Measurements from ENCODE around the gene PANK4.

PANK4 gene

GRCh38 chr1:2497891-2498290 lies 28.5 kb downstream of the PANK4 start:
- DNase-seq (ENCODE audit: low read depth in 2 of 2): no peak

- no peak for DNase-seq (ENCODE audit: low read depth in 2 of 2)
Observed at GRCh38 chr1:2496746-2497145, 29.6 kb downstream of the PANK4 start.

- DNase-seq (ENCODE audit: low read depth in 2 of 2): no peak
Observed at GRCh38 chr1:2496087-2496622, 30.2 kb downstream of the PANK4 start.

- DNase-seq (ENCODE audit: low read depth in 2 of 2): no peak
Observed at GRCh38 chr1:2495546-2495945, 30.9 kb downstream of the PANK4 start.

GRCh38 chr1:2495026-2495425 lies 31.4 kb downstream of the PANK4 start:
- DNase-seq (ENCODE audit: low read depth in 2 of 2): no peak

GRCh38 chr1:2494323-2494693 lies 32.1 kb downstream of the PANK4 start:
- DNase-seq (ENCODE audit: low read depth in 2 of 2): no peak

- DNase-seq (ENCODE audit: low read depth in 2 of 2): no peak
Observed at GRCh38 chr1:2493691-2494322, 32.6 kb downstream of the PANK4 start.

- DNase-seq (ENCODE audit: low read depth in 2 of 2): no peak
Observed at GRCh38 chr1:2493218-2493617, 33.2 kb downstream of the PANK4 start.

GRCh38 chr1:2492091-2492490 lies 34.3 kb downstream of the PANK4 start:
- DNase-seq (ENCODE audit: low read depth in 2 of 2): no peak

- no peak for DNase-seq (ENCODE audit: low read depth in 2 of 2)
Observed at GRCh38 chr1:2489615-2490014, 36.8 kb downstream of the PANK4 start.

GRCh38 chr1:2488688-2489087 lies 37.7 kb downstream of the PANK4 start:
- DNase-seq (ENCODE audit: low read depth in 2 of 2): no peak

- no peak for DNase-seq (ENCODE audit: low read depth in 2 of 2)
Observed at GRCh38 chr1:2486558-2486957, 39.8 kb downstream of the PANK4 start.

GRCh38 chr1:2486041-2486440 lies 40.4 kb downstream of the PANK4 start:
- no peak for DNase-seq (ENCODE audit: low read depth in 2 of 2)

GRCh38 chr1:2483970-2484369 lies 42.4 kb downstream of the PANK4 start:
- DNase-seq (ENCODE audit: low read depth in 2 of 2): no peak

- no peak for DNase-seq (ENCODE audit: low read depth in 2 of 2)
Observed at GRCh38 chr1:2483026-2483425, 43.4 kb downstream of the PANK4 start.

- no peak for DNase-seq (ENCODE audit: low read depth in 2 of 2)
Observed at GRCh38 chr1:2482588-2482987, 43.8 kb downstream of the PANK4 start.

GRCh38 chr1:2481885-2482284 lies 44.5 kb downstream of the PANK4 start:
- no peak for DNase-seq (ENCODE audit: low read depth in 2 of 2)

GRCh38 chr1:2480986-2481364 lies 45.4 kb downstream of the PANK4 start:
- DNase-seq (ENCODE audit: low read depth in 2 of 2): no peak

GRCh38 chr1:2480236-2480985 lies 46.0 kb downstream of the PANK4 start:
- no peak for DNase-seq (ENCODE audit: low read depth in 2 of 2)

- DNase-seq (ENCODE audit: low read depth in 2 of 2): no peak
Observed at GRCh38 chr1:2479618-2480017, 46.8 kb downstream of the PANK4 start.

- no peak for DNase-seq (ENCODE audit: low read depth in 2 of 2)
Observed at GRCh38 chr1:2479186-2479585, 47.2 kb downstream of the PANK4 start.

GRCh38 chr1:2477791-2478499 lies 48.5 kb downstream of the PANK4 start:
- DNase-seq (ENCODE audit: low read depth in 2 of 2): no peak

- no peak for DNase-seq (ENCODE audit: low read depth in 2 of 2)
Observed at GRCh38 chr1:2477309-2477708, 49.1 kb downstream of the PANK4 start.
